ENCODE results near the gene SRF.

Gene SRF

DNA sequence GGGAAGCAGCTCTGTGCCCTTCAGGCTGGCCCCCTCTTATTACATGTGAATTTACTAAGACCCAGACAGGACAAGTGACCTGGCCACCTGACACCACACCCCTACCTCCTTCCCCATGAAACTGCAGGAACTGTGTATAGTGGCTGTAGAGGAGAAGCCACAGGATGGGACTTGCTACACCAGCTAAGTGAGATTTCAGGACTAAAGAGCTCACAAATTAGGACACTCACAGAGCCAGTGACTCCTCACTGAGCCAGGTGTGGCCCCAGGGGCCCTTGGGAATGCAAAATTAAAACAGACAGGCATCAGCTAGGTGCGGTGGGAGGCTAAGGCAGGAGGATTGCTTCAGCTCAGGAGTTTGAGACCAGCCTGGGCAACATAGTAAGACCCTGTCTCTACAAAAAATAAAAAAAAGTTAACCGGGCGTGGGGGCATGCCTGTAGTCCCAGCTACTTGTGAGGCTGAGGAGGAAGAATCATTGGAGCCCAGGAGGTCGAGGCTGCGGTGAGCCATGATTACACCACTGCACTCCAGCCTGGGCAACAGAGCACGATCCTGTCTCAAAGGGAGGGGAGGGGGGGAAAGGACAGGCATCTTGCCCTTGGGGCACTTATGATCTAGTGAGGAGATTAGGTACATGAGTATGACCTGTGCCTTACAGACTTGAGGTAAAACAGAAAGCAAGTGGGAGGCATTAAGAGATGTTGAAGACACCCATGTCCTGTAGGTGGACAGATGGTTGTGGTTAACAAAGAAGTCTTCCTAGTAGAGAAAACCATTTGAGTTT, 23.2 kb upstream of the SRF start:
- DNase-seq (ENCODE audit: low read depth), result no peak

DNA sequence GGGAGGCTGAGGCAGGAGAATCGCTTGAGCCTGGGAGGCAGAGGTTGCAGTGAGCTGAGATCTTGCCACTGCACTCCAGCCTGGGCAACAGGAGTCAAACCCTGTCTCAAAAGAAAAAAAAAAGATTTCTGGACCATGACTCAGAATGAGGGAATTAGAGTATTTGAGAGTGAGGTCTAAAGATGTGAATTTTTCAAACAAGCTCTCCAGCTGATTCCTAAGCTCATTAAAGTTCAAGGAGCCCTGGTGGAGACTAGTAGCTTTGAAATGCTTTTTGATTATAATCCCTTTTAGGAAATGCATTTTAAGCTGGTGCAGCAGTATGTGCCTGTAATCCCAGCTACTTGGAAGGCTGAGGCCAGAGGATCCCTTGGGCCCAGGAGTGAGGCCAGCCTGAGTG, 21.8 kb upstream of the SRF start:
- no peak for DNase-seq (ENCODE audit: low read depth)

DNA sequence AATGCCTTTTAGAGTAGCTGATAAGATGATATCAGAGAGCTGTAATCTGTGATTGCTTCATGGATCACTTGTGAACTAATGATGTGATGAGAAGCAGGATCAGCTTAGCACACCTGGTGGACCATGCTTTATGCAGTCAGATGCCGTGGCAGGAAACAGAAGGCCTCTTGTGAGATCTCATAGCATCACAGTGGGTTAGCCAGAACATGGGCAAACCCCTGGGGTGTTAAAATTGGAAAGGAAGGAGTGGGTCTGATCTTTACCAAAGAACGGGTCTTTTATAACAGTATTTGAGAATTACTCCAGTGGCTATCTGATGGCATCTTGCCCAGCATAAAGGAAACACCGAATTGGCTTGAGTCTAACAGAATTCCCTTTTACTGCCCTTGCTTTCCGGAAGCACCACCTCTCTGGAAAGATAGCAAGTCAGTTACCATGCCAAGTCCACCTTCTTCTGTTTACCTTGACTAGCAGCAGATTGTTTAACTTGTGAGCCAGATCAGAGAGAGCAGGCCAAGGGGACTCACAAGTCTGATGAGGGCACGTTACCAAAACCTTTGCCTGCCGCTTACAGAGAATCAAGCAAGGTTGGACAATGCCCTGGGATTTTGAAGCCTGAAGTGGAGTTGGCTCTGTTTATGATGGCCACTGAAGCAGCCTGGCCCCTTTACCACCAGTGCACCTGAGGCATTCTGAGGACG, 20.9 kb upstream of the SRF start:
- DNase-seq (ENCODE audit: low read depth), result no peak

DNA sequence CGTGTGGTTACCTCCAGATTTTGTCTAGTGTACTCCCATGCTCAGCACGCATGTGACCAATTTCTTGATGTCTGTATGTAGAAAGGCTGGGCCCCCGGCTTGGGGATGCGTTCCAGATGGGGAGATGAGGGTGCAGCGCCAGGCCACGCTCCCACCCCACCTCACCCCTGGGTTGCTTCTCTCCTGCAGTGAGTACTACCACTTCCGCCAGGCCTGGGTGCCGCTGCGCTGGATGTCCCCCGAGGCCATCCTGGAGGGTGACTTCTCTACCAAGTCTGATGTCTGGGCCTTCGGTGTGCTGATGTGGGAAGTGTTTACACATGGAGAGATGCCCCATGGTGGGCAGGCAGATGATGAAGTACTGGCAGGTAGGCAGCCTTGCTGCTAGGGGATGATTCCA, 11.5 kb upstream of the SRF start:
- no peak for DNase-seq (ENCODE audit: low read depth)

DNA sequence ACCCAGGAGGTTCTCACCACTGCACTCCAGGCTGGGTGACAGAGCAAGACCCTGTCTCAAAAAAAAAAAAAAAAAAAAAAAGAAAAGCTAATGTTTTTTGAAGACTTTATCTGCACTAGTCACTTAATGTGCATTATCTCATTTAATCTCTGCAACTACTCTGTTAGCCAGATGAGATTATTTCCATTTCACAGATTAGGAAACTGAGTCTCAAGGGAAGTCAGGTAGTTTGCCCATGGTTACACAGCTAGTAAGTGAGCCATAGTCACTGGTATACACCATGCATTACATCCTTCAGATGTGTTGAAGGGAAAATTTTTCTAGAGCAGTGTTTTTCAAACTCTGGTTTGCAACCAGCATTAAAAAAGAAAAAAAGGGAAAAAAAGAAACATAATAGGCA, 7.2 kb upstream of the SRF start:
- DNase-seq (ENCODE audit: low read depth), result no peak

DNA sequence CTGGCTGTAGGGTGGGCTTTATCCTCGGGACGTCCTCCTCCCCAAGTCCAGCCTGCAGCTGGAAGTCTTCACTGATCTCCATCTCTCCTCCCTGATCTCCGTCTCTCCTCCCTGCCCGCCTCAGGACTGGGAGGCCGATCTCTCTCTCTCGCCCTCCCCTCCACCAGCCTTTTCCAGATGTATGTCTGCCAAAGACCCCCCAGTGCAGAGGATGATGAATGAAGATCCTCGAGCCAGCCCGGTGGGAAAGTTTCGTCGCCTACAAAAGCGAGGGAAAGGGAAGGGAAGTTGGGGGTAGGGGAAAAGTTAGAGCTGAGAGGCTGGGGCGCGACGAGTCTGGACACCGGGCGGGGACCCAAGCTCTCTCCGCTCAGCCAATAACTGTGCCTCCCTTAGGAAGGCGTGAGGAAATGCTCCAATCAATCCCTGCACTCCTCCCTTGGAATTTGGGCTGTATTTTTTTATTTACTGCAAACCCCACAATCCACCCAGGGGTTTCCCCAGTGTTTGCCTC, 595 bp upstream of the SRF start:
- peak; percentile 21 for DNase-seq (ENCODE audit: low read depth)

DNA sequence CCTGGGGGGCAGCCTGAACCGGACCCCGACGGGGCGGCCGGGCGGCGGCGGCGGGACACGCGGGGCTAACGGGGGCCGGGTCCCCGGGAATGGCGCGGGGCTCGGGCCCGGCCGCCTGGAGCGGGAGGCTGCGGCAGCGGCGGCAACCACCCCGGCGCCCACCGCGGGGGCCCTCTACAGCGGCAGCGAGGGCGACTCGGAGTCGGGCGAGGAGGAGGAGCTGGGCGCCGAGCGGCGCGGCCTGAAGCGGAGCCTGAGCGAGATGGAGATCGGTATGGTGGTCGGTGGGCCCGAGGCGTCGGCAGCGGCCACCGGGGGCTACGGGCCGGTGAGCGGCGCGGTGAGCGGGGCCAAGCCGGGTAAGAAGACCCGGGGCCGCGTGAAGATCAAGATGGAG, 636 bp downstream of the SRF start:
- DNase-seq (ENCODE audit: low read depth), result no peak

DNA sequence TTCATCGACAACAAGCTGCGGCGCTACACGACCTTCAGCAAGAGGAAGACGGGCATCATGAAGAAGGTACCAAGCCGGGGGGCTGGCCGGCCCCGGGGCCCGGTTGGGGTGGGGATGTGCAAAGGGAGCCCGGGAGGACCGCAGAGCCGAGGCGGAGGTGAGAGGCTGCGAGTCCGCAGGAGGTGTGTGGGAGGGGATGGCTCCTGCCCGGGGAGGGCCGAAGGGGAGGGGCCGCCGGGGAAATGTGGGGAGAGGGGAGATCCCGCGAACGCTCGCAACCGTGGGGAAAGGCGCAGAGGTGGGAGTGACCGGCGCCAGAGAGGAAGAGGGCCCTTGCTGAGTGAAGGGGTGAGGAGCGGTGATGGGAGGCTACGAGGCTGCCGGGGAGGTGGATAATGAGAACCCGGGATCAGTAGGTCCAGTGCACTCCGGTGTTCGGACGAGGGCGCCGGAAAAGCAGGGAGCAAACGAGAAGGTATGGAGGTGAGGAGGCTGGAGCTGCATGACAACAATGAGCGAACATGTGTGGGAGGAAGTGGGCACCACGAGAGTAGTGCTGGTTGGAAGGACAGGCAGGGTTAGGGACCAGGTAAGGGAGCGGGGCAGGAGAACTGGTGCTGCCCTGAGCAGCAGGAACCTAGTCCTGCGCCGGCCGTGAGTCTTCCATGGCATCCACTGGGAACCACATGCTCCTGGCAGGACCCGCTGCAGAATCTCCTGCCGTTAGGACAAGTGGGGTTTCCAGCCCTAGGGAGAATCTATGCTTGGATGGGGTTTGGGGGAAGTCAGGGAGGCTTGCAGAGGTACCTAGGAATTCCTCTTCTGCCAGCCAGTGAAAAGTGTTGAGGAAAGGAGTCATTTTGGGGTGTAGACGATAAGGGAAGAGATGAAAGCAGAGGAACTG, 1.3 kb downstream of the SRF start:
- DNase-seq (ENCODE audit: low read depth), result no peak

DNA sequence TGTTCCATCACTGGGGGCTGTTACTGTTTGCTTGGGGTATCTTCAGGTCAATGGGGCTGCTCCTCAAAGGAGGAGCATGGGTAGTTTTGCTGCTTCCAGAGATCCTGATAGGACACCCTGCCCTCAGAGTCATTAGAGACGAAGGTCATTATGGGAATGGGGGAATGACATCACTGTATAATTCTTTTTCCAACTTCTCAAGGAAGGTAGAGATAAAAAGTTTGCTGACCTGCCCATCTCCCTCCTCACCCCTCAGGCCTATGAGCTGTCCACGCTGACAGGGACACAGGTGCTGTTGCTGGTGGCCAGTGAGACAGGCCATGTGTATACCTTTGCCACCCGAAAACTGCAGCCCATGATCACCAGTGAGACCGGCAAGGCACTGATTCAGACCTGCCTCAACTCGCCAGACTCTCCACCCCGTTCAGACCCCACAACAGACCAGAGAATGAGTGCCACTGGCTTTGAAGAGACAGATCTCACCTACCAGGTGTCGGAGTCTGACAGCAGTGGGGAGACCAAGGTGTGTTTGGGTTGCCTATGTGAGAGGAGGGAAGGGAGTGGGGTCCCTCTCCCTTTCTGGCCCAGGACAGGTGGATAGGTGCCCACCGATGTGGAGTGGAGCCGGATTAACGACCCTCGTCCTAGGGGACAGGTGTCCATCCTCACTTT, 2.7 kb downstream of the SRF start:
- DNase-seq (ENCODE audit: low read depth), result no peak

DNA sequence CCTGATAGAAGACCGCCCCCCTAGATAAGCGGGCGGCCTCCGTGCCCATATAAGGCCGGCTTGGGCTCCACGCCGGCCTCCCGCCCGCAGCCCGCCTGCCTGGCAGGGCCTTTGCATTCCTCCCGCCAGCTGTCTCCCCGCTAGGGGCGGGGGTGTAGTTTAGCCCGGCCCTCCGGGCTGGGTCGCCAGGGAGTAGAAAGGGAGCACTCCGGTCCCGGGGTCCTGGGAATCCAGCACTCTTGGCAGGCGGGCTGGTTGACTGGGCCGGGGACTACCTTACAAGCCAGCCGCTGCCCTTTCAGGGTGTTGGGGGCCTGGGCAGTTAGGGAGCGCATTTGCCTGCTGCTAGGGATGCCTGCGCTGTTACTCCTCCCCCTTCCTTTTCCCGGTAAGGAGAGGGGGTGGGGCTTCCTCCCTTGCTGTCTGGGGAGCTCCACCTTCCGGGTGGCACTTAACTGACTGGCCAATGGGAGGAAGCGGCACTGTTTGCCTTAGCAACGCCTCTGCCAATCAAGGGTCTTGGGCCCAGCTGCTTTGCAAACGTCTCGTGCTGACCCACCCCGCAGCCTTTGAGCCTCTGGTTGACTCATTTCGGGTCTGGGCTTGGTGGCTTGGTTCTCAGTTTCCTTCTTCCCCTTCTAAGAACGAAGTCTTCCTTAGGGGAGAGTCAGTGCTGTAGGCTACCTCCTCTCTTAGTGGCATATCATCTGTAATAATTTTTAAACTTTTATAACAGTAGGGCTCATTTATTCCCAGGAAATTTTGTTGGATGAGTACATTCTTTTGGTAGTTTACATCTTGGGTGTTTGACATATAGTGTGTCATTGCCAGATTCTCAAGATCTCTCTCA, 3.4 kb downstream of the SRF start:
- peak; percentile 99 for DNase-seq (ENCODE audit: low read depth)

DNA sequence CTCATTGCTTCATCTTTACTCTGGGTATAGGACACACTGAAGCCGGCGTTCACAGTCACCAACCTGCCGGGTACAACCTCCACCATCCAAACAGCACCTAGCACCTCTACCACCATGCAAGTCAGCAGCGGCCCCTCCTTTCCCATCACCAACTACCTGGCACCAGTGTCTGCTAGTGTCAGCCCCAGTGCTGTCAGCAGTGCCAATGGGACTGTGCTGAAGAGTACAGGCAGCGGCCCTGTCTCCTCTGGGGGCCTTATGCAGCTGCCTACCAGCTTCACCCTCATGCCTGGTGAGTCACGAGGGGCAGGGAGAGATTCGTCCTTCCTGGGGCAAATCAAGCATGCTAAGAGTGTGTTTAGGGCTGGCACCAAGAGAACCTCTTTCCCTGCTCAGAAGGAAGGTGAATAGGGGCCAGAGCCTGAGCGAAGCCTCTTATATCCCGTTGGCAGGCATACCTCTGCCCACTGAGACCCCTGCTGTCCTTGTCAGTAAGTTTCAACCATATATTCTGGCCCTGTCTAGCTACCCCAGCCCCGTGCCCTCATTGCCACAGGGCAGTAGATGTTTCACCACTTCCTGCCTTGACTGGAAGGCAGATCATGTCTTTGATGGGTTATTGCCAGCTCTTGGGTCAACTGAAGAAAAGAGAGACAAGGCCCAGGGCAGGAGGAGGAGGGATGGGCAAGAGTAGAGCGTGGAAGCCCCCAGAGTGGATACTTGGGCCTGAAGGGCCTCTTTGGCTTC, 4.8 kb downstream of the SRF start:
- DNase-seq (ENCODE audit: low read depth), result no peak

DNA sequence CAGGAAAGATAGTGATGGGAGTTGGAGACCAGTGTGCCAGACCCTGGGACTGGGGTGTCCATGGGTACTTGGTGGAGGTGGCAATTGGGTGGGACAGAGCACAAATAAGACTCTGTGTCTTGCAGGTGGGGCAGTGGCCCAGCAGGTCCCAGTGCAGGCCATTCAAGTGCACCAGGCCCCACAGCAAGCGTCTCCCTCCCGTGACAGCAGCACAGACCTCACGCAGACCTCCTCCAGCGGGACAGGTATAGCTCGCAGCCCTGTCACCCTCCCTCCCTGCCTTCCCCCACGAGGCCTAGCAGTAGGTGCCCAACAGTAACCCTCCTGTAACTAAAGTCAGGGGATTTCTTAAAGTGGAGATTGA, 5.3 kb downstream of the SRF start:
- no peak for DNase-seq (ENCODE audit: low read depth)

DNA sequence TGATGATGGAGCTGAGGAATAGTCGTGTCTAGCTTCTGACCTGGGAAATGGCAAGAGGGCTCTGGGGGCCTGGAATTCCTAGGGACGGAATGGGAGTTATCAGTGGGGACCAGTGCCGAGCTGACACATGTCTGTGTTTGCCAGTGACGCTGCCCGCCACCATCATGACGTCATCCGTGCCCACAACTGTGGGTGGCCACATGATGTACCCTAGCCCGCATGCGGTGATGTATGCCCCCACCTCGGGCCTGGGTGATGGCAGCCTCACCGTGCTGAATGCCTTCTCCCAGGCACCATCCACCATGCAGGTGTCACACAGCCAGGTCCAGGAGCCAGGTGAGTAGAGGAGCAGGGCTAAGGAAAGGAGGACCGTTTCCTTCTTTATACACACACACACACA, 7.1 kb downstream of the SRF start:
- no peak for DNase-seq (ENCODE audit: low read depth)

DNA sequence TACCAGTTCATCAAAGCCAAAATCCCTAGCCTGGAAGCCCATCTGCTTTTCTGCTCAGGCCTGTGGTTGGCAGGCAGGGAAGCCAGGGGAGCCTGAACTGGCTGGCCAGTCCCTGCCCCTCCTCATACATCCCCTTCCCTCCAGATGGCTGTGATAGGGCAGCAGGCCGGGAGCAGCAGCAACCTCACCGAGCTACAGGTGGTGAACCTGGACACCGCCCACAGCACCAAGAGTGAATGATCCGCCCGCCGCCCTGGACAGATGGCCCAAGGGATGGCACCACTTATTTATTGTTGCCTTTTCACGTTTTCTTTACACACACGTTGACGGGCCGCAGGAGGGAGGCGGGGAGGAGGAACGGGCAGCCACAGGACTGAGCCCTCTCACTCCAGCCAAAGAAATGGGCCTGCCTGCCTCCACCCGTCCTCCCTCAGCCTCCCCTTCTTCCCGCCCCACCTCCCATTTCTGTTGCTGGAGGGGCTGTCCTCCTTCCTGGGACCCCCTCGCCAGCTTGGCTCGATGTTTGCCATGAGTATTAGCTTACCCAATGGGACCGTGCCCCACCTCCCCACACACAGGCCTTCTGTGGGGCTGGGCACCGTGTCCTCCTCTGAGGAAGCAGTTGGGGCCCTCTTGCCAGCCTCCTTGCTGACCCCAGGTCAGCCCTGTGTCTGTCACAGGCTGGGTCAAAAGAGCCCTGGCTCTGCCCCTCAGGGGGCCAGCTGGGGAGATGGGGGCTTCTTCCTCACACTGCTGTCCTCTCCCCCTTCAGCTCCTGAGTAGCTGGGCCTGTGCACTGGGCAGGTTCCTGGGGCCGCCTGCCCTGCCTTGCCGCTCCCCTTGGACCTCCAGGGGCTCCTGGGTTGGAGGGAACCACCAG, 8.1 kb downstream of the SRF start:
- DNase-seq (ENCODE audit: low read depth), result no peak

DNA sequence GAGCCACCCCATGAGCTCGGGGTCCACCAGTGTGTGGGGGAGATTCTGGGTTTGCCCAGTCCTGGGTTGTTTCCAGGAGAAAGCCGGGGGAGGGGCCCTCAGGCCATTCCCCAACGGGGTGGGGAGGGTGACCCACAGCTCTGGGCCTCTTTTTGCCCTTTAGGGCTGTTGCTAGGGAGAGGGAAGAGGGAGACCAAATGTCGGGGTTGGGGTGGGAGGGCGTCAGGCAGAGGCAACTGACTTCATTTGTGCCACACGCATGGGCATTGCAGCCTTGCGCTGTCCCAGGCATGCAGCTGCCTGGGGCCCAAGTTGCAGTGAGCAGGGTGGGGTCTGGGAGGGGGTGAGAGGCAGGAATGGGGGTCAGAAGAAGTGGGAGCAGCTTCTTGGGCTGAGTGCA, 9.0 kb downstream of the SRF start:
- no peak for DNase-seq (ENCODE audit: low read depth)

DNA sequence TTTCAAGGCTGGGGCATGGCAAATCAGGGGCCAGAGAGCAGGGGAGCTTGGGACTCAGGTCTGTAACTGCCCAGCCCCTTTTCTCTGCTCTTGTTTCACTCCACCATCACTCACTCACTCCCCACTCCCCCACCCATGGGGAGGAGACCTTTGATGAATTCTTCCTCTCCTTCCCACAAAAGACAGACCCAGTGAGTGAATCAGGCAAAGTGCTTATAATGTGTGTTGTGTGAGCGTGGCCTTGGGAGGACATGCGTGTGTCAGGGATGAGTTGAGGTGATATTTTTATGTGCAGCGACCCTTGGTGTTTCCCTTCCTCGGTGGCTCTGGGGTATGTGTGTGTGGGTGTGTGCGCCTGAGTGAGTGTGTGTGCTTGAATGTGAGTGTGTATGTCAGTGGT, 9.9 kb downstream of the SRF start:
- DNase-seq (ENCODE audit: low read depth), result no peak

DNA sequence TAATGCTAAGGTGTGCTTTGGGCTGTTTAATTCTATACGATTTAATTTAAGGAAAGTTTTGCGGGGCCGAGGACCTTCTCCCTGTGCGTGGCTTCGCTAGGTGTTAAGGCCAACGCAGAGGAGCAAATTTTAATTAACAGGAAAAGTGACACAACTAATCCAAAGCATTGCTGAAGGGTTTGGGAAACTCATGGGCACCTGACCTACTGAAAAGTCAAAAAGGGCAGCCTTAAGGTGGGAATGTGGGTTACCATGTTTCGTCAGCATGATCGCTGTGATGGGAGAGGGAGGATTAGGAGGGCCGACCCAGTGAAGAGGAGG, 10.5 kb downstream of the SRF start:
- DNase-seq (ENCODE audit: low read depth), result no peak

DNA sequence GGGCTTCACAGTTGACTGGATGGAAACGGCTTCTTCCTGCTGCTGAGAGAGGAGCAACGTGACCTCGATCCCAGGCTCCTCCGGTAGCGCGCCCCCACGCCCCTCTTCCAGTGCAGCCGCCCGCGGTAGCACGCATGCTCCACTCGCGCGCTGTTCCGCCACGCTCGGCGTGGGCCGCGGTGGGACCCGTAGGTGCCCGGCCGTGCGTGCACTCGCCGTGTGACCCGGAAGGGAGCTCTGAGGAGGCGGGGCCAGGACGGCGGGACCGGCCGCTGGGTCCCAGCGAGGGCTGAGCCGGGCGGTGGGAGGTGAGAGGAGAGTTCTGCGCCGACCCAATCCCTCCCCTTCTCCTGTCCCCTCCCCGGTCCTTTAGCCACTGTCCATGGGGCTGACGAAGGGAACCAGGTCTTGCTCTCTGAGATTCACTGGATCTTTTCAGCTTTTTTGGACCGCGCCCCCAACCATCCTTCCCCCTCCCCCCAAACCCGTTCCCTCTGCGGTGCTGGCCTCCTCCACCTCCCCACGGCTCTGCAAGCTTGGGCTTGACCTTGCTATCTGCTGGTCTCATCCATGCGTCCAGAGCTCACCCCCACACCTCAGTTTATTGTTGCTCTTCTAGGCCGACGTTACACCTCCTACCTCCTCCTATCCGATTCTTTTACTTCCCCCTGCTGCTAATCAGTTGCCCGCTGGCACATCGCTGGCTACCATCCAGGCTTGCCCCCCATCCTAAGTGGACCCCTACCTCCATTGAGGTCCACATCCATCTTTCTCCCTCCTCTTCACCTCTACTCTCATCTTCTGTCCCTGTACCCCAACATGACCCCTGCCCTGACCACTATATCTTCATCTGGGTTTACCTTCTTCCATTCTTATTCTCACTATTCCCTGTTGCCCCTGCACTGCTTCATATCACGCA, 11.1 kb downstream of the SRF start, which contains the start of gene CUL9:
TSS of gene CUL9 (plus strand) at position 255 of the 919 bp plus-strand sequence. CDS start 2,115 bp downstream, outside the sequence.
- DNase-seq (ENCODE audit: low read depth), result peak; percentile 73

All from fibroblast of gingiva (primary cell).